ENCODE measurements around the gene RUNDC3A.

DNA sequence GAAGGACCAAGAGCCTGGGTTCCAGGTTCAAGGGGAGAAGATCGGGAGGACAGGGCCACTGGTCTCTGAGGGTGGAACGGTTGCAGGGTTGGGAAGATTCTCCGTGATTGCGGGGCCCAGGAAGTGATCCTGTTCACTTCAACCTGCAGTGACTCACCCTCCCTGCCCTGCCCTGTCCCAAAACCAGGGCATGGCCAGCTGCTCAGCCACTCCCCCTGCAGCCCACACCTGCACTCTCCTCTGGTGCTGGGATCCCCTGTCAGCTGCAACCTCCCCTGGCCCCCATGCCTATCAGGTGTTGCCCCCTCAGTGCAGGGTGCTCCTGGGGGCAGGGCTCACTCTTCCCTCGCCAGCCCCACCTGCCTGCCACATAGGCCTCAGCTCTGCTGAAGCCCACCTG lies 1.1 kb downstream of the RUNDC3A start:
- TF ChIP-seq YY1 (IDR thresholded peaks at IDR 0.05; ENCODE audit: insufficient read depth, insufficient read length) (no peak), SUZ12 (IDR thresholded peaks at IDR 0.05; ENCODE audit: extremely low read depth, insufficient read depth, insufficient read length) (no peak), ZNF274 (IDR thresholded peaks at IDR 0.05; ENCODE audit: low read depth, low read length) (no peak)
